Activated CD4-positive, CD25-positive, alpha-beta regulatory T cell (primary cell): ENCODE measurements around the gene PTPN14.
"Not testable (repeated sequence)": the region's sequence is repeated elsewhere in the genome, so short reads cannot be mapped to it uniquely, and the experiment has no call there.

Source experiments
- DNase-seq, 4 experiments: peaks; one replicate each; lab custom pipeline; 2025; lab: John Stamatoyannopoulos, UW

Gene PTPN14

GRCh38 chr1:214551436-214552173 is at the start of gene PTPN14:
TSS of gene PTPN14 (minus strand) at chr1:214551602. CDS start at chr1:214464803, 86,799 bp downstream.
- no peak for DNase-seq

- DNase-seq: no peak
These were observed 41.8 kb upstream of the PTPN14 start for GRCh38 chr1:214593158-214593557.

GRCh38 chr1:214591918-214592317 is 40.5 kb upstream of the PTPN14 start:
- DNase-seq: not testable (repeated sequence)

GRCh38 chr1:214590696-214591095 is 39.3 kb upstream of the PTPN14 start:
- DNase-seq: no peak

- DNase-seq: no peak
These were observed 37.7 kb upstream of the PTPN14 start for GRCh38 chr1:214588963-214589597.

- no peak for DNase-seq
These were observed 35.8 kb upstream of the PTPN14 start for GRCh38 chr1:214587165-214587564.

GRCh38 chr1:214586621-214587020 is 35.2 kb upstream of the PTPN14 start:
- no peak for DNase-seq

- DNase-seq: no peak
These were observed 33.7 kb upstream of the PTPN14 start for GRCh38 chr1:214584805-214585766.

GRCh38 chr1:214583824-214584554 is 32.6 kb upstream of the PTPN14 start:
- DNase-seq: no peak

GRCh38 chr1:214583113-214583512 is 31.7 kb upstream of the PTPN14 start:
- no peak for DNase-seq

- no peak for DNase-seq
These were observed 31.0 kb upstream of the PTPN14 start for GRCh38 chr1:214582289-214582891.

GRCh38 chr1:214581785-214582184 is 30.4 kb upstream of the PTPN14 start:
- no peak for DNase-seq

- DNase-seq: no peak
These were observed 27.8 kb upstream of the PTPN14 start for GRCh38 chr1:214579183-214579582.

- not testable (repeated sequence) for DNase-seq
These were observed 24.7 kb upstream of the PTPN14 start for GRCh38 chr1:214576120-214576519.

GRCh38 chr1:214574598-214575411 is 23.4 kb upstream of the PTPN14 start:
- no peak for DNase-seq

- DNase-seq: no peak
These were observed 22.2 kb upstream of the PTPN14 start for GRCh38 chr1:214573386-214574318.

GRCh38 chr1:214571281-214571680 is 19.9 kb upstream of the PTPN14 start:
- DNase-seq: no peak

GRCh38 chr1:214570442-214570841 is 19.0 kb upstream of the PTPN14 start:
- DNase-seq: no peak

GRCh38 chr1:214569357-214570004 is 18.1 kb upstream of the PTPN14 start:
- no peak for DNase-seq
